ENCODE results near the gene NUP85.
"Not testable (repeated sequence)": the region's sequence is repeated elsewhere in the genome, so short reads cannot be mapped to it uniquely, and the experiment has no call there.

Gene NUP85, protein sequence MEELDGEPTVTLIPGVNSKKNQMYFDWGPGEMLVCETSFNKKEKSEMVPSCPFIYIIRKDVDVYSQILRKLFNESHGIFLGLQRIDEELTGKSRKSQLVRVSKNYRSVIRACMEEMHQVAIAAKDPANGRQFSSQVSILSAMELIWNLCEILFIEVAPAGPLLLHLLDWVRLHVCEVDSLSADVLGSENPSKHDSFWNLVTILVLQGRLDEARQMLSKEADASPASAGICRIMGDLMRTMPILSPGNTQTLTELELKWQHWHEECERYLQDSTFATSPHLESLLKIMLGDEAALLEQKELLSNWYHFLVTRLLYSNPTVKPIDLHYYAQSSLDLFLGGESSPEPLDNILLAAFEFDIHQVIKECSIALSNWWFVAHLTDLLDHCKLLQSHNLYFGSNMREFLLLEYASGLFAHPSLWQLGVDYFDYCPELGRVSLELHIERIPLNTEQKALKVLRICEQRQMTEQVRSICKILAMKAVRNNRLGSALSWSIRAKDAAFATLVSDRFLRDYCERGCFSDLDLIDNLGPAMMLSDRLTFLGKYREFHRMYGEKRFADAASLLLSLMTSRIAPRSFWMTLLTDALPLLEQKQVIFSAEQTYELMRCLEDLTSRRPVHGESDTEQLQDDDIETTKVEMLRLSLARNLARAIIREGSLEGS
- total RNA-seq = 29.4 to 98.6 reads per million in 2 donors

- DNase-seq = peak; percentile 90
Observed at GRCh38 chr17:75205037-75205792, at the start of gene NUP85. Gene NUP85 (plus strand): TSS chr17:75205679. CDS start chr17:75205762, 83 bp downstream.

DNA sequence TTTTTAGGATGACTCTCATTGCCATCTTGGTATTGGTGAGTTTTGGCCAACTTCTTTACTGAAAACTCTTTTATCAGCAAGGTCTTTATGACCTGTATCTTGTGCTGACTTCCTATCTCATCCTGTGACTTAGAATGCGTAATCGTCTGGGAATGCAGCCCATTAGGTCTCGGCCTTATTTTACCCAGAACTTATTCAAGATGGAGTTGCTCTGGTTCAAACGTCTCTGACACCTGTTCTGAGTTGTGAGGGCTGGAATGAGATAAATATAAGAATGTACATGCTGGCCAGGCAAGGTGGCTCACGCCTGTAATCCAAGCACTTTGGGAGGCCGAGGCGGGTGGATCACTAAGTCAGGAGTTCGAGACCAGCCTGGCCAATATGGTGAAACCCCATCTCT is 47.0 kb upstream of the NUP85 start:
- DNase-seq = not testable (repeated sequence)

- no peak for DNase-seq
Observed at GRCh38 chr17:75159196-75160031, 46.1 kb upstream of the NUP85 start.

GRCh38 chr17:75160211-75160610 is 45.3 kb upstream of the NUP85 start:
- no peak for DNase-seq

- DNase-seq = no peak
Observed at GRCh38 chr17:75163074-75163473, 42.4 kb upstream of the NUP85 start.

DNA sequence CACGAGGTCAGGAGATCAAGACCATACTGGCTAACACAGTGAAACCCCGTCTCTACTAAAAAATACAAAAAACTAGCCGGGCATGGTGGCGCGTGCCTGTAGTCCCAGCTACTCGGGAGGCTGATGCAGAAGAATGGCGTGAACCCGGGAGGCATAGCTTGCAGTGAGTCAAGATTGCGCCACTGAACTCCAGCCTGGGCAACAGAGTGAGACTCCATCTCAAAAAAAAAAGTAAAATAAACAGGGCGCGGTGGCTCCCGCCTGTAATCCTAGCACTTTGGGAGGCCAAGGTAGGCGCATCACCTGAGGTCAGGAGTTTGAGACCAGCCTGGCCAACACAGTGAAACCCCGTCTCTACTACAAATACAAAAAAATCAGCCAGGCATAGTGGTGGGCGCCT is 40.9 kb upstream of the NUP85 start:
- not testable (repeated sequence) for DNase-seq

GRCh38 chr17:75168998-75169397 is 36.5 kb upstream of the NUP85 start:
- DNase-seq = no peak

GRCh38 chr17:75173526-75173925 is 32.0 kb upstream of the NUP85 start:
- no peak for DNase-seq

DNA sequence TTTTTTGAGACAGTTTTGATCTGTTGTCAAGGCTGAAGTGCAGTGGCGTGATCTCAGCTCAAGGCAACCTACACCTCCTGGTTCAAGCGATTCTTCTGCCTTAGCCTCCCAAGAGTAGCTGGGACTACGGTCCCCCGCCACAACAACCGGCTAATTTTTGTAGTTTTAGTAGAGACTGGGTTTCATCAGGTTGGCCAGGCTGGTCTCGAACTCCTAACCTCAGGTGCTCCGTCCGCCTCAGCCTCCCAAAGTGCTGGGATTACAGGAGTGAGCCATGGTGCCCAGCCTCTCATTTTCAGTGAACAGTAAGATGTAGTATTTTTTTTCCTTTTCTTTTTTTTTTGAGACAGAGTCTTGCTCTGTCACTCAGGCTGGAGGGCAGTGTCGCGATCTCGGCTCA is 30.5 kb upstream of the NUP85 start:
- no peak for DNase-seq

- DNase-seq = no peak
Observed at GRCh38 chr17:75176625-75177024, 28.9 kb upstream of the NUP85 start.

GRCh38 chr17:75178453-75178852 is 27.0 kb upstream of the NUP85 start:
- no peak for DNase-seq

DNA sequence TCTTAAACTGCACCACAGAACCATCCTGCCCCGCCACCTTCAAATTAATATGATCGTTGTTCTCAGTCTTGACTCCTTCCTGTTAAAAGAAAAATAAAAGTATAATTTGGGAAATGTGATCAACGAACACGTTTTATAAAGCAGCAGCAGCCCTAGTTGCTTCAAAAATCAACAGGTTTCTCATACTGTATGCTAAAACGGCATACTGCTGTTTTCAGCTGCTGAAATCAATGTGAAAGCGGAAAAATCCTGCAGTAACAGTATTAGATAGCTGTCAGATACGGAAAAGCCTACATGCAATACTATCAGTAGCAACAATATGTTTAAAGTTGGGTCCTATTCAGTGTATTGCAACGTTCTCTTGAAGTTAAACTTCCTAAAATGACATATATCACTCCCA is 24.4 kb upstream of the NUP85 start:
- DNase-seq = no peak

DNA sequence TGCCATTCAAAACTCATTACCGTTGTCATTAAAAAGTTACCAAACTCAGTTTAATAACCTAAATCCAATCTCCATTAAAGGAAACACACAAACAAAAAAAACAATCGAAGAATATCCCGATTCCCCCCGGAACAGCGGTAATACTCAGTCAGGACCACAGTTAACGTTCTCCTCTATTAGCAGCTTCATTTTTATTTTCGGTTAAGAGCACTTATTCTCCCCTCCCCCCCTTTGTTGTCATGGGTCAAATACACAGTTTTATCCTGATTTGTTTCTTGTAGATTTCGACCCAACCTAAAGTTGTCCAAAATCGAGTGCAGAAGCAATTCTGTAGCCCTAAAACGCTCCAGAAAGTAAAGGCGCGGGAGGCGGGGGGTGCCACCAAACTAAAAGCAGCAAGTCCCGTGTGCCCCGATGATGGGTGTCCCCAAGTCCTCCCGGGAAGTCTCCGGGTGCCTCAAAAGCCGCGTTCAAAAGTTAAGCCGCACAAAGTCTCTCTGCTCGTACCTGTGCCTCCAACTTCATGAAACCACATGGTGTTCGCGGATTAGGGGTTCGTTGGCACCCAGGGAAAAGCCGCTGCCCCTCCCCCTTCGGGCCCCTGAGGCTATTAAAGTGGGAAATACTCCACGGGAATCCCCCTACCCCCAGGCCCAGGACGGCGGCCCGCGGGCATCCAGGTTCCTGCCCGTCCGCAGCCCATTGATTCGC is 23.7 kb upstream of the NUP85 start:
- peak; percentile 48 for DNase-seq

DNA sequence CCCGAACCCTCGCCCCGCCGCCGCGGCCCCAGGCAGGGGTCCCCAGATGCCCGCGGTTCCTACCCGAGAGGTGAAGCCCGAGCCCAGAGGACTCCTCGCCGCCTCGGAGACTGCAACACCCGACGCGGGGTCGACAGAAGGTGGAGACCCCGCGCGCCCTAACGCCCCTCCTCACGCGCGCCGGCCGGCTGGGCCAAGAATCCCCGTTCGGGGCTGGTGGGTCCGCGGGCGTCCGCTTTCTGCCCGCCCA is 23.2 kb upstream of the NUP85 start:
- DNase-seq = no peak

DNA sequence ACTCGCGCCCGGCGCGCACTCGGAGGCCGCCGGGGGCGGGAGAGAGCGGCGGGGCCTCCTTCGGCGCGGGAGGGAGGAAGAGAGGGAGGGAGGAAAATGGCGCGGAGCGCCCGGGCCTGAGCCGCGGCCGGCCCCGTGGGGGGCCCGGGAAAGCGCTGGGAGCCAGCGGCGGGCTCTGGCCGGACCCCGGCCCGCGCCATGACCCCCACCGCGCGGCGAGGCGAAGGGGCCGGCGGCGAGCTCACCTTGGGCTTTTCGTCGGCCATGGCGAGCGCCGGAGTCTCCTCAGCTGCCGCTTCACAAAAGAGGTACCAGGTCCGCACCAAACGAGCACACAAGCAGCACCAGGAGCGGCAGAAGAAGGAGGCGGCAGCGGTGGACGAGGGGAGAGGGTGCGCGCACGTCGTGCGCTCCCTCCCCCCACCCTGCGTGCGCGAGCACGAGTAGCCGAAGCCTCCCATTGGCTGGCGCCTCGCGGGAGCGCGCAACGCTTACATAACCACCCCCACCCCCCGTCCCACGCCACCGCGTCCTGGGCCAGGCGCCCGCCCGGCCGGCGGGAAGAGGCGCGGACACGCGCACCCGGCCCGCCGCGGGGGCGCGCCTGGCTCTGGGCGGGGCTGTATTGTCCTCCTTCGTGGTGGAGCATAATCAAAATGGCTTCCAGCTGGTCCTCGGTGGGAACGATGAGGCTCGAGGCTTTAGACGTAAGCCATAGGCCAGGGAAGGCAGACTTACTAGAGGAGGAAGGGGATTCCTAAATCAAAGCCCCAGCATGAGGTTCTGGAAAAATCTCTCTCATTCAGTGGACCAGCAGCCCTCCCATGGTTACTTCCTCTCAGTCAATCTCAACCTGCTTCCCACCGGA is 22.7 kb upstream of the NUP85 start, which contains the start of gene SUMO2:
TSS of gene SUMO2 (minus strand) at position 391 of the 868 bp plus-strand sequence. CDS start at position 266, 125 bp downstream.
- DNase-seq = peak; percentile 92

DNA sequence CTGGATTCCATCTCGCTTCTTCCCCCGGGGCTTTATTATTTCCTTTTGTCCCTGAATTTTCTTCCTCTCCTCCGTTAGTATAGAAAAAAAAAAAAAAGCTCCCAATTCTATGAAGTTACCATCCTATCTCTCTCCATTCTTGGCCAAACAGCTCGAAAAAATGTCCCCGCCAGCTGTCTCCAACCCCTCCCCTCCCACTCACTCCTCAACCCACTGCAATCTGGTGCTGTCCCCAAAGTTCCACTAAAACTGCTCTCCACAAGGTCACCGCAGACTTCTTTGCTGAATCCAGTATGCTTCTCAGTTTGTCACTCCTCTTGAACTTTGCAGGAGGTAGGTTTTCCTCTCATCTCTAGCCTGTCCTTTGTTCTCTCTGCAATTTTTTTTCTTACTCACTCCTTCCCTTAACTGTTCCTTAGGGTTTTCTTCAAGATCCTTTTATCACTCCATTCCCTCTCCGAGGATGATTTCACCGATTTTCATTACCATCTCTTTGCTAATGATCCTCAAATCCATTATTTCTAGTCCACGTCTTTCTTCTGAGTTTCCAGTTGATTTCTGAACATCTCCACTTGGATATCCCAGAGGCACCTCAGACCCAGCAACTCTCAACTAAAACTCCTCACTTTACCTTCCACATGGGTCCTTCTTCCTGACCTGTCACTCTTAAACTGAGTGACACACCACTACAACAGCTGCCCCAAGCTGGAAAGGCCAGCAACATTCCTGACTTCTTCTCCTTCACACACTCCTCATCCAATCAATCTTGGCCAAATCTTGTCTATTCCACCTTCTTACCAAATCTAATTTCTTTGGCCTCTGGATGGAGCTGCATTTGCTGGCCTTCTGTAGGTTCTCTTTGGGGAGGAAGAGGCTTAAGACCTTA is 21.2 kb upstream of the NUP85 start:
- no peak for DNase-seq

DNA sequence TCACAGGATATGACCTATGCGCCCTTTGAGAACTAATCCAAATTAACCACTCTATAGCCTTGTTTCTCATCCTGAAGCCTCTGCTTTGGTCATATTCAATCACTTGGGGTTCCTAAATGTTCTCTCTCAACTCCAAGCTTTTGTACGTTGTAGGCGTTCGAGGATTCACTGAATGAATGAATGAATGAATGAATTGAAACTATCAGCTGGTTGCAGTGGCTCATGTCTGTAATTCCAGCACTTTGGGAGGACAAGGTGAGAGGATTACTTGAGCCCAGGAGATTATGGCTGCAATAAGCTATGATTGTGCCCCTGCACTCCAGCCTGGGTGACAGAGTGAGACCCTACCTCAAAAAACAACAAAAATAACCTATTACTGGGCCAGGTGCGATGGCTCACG is 16.9 kb upstream of the NUP85 start:
- no peak for DNase-seq

- DNase-seq = no peak
Observed at GRCh38 chr17:75191584-75191983, 13.9 kb upstream of the NUP85 start.

DNA sequence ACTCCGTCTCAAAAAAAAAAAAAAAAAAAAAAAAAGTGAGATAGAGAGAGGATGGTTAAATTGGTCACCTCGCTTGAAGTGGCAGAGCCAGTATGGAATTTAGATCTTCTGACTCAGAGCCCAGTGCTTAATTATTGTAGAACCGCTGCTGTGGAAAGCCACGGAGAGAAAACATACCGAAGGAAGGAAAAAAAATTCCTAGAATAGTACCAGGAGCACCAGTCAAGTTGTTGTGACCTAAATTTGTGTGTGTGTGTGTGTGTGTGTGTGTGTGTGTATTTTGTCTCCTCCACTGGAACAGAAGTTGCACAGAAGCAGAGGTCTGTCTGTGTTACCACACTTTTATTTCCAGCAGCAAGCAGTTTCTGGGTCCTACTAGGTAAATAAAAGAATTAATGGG is 10.6 kb upstream of the NUP85 start:
- no peak for DNase-seq

All from T-helper 9 cell (primary cell).